ENCODE results near the gene BUB1B.
"Not testable (repeated sequence)": the region's sequence is repeated elsewhere in the genome, so short reads cannot be mapped to it uniquely, and the experiment has no call there.

Gene BUB1B, protein sequence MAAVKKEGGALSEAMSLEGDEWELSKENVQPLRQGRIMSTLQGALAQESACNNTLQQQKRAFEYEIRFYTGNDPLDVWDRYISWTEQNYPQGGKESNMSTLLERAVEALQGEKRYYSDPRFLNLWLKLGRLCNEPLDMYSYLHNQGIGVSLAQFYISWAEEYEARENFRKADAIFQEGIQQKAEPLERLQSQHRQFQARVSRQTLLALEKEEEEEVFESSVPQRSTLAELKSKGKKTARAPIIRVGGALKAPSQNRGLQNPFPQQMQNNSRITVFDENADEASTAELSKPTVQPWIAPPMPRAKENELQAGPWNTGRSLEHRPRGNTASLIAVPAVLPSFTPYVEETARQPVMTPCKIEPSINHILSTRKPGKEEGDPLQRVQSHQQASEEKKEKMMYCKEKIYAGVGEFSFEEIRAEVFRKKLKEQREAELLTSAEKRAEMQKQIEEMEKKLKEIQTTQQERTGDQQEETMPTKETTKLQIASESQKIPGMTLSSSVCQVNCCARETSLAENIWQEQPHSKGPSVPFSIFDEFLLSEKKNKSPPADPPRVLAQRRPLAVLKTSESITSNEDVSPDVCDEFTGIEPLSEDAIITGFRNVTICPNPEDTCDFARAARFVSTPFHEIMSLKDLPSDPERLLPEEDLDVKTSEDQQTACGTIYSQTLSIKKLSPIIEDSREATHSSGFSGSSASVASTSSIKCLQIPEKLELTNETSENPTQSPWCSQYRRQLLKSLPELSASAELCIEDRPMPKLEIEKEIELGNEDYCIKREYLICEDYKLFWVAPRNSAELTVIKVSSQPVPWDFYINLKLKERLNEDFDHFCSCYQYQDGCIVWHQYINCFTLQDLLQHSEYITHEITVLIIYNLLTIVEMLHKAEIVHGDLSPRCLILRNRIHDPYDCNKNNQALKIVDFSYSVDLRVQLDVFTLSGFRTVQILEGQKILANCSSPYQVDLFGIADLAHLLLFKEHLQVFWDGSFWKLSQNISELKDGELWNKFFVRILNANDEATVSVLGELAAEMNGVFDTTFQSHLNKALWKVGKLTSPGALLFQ

DNA sequence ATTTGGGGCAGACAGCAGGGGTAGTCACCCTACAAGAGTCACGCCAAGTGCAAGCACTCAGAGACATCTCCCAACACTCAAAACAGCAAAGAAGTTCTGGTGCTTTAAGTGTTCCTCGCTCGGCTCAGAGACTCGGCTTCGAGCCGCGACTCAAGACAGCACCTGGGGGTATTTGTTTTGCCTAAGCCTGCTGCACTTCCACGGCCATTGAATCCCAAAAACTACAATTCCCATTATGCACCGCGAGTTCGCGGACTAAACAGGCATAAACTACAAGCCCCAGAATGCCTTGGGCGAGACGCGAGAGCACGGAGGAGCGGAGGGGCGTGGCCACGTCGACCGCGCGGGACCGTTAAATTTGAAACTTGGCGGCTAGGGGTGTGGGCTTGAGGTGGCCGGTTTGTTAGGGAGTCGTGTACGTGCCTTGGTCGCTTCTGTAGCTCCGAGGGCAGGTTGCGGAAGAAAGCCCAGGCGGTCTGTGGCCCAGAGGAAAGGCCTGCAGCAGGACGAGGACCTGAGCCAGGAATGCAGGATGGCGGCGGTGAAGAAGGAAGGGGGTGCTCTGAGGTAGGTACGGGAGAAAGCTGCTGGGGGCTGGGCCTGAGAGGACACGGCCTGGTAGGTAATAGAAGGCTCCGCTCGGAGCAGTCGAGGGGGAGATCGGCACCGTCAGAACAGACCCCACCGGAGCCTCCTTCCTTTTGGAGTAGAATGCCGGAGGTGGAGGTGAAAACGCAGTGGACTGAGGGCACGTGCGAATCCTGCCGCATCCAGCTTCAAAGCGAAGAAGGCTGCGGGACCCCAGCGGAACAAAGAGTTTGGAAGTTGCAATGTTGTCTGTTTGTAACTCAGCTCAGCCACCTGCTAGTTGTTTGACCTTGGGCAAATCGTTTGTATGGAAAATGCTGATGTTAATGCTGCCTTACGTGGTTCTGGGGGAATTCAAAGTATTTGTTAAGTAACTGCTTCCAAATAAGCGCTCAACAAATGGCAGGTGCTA is at the start of gene BUB1B:
Gene BUB1B (plus strand): TSS at position 381 of the 1,000 bp plus-strand sequence. CDS start 152 bp downstream, at position 533.
- peak; percentile 86 for DNase-seq

DNA sequence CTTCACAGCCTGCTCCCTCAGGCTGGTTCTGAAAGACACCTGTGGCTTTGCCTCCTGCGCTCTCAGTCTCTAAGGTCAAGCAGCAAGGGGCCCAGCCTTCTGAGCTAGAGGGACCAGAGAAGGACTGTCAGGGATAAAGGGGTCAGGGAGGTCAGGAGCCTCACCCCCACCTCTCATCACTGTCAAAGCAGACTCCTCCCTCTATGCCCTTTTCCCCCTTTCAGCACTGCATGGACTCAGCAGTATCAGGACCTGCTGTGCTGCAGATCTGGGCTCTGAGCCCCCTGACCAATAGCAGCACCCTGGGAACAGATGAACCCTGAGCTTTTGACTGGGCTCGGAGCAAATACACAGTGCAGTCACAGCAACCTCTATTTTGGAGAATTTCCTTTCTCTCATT is 49.0 kb upstream of the BUB1B start:
- no peak for DNase-seq

DNA sequence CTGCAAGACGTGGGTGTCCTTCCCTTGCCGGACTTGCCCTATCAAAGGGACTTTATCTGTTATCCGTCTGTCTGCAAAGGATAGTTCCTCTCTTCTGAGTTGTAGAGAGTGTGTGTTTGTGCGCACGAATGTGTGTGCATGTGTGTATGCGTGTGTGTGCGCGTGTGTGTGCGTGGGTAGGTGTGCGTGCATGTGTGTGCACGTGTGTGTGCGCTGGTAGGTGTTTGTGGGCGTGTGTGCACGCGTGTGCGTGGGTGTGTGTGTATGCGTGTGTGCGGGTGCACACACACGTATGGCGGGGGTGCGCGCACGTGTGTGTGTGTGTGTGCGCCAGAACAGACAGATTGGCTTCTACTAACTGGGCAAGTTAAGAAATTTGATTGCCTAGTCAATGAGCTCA is 48.1 kb upstream of the BUB1B start:
- no peak for DNase-seq

DNA sequence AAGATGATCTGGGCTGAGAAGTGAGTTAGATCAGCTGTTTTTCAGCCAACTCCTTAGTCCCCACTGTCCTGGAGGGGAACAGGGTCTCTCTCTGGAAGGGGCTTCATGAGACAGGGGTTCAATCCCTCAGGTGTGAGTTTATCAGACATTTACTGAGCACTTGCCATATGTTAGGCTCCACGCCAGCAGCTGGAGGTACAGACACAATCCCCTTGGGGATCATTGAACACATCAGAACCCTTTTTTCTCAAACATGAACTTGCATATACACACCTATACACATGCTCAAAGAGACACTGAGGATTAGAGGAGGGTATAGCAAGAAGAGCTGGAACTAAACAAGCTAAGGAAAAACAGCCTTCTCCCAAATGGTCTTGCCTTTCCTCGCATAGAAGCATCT is 46.7 kb upstream of the BUB1B start:
- DNase-seq = no peak

DNA sequence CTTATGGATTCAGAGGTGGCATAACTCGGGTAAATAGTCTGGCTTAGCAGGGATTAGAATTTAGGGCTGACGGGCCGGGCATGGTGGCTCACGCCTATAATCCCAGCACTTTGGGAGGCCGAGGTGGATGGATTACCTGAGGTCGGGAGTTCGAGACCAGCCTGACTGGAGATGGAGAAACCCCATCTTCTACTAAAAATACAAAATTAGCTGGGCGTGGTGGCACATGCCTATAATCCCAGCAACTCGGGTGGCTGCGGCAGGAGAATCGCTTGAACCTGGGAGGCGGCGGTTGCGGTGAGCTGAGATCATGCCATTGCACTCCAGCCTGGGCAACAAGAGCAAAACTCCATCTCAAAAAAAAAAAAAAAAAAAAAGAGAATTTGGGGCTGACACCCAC is 45.8 kb upstream of the BUB1B start:
- DNase-seq = not testable (repeated sequence)

DNA sequence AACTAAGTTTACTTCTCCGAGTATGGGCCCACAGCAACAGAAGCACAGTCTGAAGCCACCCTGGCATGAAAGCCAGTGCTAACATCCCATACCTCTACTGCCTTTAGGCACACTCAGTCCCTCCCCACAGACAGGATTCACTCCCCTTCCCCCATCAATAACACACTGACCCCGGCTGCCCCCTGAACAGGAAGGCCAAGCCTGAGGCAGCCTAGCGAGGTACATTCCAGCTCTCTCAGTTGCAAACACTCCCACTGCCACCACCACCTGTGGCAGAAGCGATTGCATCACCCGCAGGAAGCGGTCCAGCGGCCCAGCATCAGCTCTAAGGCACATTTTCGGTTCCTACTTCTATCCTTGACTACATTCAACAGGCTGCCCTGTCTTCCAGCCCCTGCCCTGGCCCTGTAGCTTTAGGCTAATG is 45.2 kb upstream of the BUB1B start:
- no peak for DNase-seq

DNA sequence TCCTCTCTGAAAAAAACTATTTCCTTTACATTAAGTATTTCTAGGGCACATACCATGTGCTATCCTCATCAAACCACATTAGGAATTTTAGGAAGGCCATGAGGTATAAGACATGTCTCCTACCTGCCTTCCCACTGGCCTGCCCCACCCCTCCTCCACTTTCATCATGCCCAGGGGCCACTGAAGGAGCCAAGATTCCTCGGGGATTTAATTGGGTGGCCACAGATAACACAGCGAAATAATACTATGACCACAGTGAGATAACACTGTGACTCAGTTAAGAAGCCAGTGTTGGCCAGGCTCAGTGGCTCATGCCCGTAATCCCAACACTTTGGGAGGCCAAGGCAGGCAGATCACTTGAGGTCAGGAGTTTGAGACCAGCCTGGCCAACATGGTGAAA is 42.4 kb upstream of the BUB1B start:
- no peak for DNase-seq

DNA sequence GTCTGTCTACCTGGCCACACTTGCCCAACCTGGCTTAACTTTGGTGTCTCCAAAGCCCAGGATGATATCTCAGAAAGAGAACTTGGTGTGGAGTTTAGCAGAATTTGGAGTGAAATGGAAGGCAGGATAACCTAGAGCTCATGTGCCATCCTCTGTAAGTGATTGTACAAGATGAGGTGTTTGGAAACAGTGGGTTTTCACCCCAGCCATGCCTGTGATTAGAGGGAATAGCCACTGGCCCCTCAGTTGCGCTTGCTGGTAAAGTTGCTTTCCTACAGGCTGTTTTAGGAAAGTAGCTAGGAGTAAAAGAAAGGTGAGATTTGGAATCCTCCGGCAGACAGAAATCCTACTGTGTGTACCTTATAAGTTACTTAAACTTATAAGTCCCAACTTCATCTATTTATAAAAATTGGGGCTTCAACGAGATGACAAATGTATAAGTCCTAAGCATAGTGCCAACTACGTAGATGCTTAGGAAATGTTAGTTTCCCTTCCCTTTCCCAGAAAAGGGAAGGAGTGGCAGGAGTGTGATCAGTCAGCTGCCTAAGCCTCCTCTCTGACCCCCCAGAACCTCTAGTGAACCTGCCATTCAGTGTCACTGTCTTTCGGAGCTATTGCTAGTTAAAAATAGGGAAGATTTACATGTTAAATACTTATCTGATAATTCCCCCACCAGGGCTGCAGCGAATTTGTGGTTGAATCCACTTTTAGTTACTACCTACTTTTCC is 38.8 kb upstream of the BUB1B start:
- DNase-seq = no peak

DNA sequence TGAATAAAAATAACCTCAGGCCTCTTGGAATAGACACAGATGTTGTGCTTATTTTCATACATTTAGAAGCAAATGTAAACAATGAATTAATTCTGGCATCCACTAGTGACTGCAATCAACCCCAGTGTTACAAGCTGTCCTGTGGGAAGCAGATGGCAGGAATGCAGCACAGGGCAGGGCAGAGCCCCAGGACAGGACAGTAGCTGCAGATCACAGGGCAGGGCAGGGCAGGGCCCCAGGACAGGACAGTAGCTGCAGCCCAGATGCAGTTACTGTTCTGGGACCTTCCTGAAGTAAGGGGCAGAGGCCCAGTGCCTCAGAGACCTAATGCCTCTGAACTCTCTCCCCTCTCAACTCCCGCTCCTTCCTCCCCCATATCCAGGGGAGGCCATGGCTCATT is 37.9 kb upstream of the BUB1B start:
- DNase-seq = not testable (repeated sequence)

DNA sequence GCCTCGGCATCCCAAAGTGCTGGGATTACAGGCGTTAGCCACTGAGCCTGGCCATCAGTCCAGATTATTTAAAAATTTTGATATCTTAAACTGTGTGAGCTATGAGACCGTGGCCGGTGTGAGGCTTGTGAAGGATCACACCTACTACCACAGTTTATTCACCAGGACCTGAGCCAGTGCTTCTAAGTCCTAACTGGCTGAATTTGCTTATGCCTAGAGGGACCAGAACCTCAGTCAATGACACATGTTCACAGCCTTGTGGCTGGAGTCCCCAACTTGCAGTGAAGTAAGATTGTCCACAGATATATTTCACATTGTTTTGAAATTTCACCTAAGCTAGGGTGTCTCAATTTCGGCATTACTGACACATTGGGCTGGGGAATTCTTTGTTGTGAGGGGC is 37.0 kb upstream of the BUB1B start:
- DNase-seq = not testable (repeated sequence)

DNA sequence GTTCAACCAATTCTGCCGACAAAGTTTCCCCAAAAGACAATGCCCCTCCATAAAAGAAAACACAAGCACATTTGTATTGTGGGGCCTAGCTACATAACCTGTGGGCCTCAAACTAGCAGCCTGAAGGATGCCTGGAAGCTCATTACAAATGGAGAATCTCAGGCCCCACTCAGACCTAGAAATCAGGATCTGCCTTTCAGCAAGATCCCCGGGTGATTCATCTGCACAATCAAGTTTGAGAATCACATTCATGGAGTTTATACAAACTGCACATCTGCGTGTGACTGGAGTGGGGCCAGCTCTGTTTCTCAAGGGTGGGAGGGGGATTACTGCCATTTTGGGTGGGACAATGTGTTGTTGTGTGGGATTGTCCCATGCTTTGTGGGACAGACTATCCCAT is 36.5 kb upstream of the BUB1B start:
- DNase-seq = not testable (repeated sequence)

DNA sequence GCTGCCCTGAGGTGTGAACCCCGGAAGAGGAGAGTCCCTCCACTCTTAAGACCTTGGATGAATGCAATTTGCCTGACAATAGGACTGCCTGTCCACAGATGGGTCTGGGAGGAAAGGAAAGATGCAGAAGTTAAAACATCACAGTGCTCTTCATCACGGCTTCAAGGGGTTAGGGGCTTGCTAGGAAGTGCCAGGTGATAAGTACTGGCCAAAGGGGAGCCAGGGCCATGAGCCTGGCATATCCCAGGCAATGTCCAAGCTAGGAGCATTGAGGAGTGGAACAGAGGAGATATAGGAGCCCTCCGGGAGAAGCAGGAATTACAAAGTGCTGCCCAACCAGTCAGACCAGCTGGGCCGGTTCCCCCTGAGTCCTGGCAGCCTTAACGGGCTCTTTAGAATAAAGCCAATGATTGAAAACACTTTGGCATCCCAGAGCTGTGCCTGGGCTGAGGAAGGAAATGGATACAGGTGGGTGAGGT is 36.0 kb upstream of the BUB1B start:
- DNase-seq = not testable (repeated sequence)

DNA sequence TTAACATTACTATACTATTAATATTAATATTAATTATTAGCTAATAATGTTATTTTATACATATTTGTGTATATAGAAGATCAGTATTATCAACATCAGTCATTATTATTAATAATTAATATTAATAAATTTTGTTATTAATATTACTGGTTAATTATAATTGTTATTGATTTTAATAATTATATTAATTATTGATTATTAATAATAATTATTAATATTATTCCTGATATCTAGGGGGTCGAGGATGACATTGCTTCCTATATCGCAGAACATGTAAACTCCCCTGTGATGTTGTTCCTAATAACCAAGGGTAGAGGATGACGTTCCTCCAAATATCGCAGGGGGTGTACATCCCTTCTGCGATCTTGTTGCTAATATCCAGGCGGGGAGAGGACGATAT is 34.9 kb upstream of the BUB1B start:
- no peak for DNase-seq

DNA sequence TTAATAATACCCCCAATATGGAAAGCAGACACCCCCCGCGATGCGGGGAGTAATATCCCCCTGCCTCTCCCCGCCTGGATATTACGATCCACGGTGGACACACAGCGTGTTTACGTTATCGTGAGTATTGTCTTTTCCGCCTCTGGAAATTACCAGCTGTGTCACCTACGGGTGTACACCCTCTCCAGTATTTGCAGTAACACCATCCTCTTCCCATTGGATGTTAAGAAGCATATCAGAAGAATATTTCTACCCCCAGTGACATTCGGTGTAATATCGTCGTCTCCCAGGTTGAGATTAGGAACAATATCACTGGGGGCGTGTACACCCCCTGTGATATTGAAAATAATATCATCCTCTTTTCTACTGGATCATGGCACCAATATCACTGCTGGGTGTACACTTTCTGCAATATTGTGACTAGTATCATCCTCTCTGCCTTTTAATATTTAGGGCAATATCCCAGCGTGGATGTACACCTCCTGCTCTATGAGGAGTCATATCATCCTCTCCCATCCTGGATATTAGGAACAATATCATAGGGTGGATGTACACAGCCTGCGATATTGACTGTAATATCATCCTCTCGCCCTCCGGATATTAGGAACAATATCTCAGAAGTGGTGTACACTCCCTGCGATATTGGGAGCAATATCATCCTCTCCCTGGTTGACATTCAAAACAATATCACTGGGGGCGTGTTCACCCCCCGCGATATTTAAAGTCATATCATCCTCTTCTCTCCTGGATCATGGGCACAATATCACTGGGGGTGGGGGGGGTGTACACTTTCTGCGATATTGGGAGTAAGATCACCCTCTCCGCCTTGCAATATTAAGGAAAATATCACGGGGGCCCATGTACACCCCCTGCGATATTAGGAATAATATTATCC is 31.9 kb upstream of the BUB1B start:
- DNase-seq = no peak

DNA sequence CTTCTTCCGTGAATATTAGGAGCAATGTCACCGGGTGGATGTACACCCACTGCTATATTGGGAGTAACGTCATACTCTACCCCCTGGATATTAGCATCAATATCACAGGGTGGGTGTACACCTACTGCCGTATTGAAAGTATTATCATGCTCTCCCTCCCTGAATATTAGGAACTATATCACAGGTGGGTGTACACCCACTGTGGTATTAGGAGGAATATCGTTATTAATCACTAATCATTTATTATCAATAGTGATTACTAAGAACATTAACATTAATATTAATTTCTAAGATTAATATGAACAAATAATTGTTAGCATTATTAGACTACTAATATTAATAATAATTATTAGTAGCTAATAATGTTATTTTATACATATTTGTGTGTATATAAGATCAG is 30.8 kb upstream of the BUB1B start:
- DNase-seq = no peak

DNA sequence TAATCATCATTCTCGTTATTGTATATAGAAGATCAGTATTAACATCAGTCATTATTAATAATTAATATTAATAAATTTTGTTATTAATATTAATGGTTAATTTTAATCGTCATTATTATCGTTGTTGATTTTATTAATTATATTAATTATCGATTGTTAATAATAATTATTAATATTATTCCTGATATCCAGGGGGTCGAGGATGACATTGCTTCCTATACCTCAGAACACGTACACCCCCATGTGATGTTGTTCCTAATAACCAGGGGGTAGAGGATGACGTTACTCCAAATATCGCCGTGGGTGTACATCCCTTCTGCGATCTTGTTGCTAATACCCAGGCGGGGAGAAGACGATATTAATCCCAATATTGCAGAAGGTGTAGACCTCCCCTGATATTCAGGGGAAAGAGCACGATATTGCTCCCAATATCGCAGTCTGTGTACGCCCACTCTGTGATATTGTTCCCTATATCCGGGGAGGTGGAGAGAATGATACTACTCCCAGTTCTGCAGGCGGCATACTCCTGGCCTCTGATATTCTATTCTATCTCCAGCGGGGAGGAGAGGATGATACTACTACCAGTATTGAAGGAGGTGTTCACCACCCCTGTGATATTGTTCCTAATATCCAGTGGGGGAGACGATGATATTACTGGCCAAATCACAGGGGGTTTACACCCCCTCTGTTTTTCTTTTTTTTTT is 29.9 kb upstream of the BUB1B start:
- DNase-seq = no peak

DNA sequence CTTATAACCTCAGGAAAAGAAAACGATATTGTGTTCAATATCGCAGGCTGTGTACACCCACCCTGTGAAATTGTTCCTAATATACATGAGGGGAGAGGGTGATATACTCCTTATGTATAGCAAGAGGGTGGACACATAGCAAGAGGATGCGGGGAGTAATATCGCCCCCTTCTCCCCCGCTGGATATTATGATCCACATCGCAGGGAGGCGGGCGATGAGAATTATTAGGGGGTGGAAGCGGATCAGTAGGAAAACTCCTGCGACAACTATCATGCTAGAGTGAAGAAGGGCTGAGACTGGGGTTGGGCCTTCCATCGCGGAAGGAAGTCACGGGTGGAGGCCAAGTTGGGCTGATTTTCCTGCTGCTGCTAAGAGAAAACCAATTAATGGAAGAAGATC is 27.3 kb upstream of the BUB1B start:
- DNase-seq = no peak

DNA sequence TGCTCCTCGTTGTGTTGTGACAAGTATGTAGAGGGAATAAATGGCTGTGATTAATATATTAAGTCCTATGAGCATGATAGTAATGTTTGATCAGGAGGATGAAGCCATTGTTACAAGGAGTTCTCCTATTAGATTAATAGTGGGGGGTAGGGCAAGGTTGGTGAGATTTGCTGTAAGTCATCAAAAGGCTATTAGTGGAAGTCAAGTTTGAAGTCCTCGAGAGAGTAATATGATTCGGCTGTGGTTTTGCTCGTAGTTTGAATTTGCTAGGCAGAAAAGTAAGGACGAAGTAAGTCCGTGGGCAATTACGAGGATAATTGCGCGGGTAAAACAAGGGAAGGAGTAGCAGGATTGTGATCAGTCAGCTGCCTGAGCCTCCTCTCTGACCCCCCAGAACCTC is 26.0 kb upstream of the BUB1B start:
- no peak for DNase-seq

DNA sequence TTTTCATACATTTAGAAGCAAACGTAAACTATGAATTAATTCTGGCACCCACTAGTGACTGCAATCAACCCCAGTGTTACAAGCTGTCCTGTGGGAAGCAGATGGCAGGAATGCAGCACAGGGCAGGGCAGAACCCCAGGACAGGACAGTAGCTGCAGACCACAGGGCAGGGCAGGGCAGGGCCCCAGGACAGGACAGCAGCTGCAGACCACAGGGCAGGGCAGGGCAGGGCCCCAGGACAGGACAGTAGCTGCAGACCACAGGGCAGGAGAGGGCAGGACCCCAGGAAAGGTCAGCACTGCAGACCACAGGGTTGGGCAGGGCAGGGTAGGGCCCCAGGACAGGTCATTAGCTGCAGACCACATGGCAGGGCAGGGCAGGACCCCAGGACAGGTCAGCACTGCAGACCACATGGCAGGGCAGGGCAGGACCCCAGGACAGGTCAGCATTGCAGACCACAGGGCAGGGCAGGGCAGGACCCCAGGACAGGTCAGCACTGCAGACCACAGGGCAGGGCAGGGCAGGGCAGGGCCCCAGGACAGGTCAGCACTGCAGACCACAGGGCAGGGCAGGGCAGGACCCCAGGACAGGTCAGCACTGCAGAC is 24.9 kb upstream of the BUB1B start:
- DNase-seq = not testable (repeated sequence)
